NCI-H82 treated with DMSO at 0.1 percent for 48 hours (cell line): ENCODE data around the gene VAMP7.
A peak's percentile ranks its signal among the peaks of the same experiment; 100 is the strongest.
"Not testable (repeated sequence)": the region's sequence is repeated elsewhere in the genome, so short reads cannot be mapped to it uniquely, and the experiment has no call there.

Experiments
- DNase-seq: peaks from one replicate; lab custom pipeline; 2025; ENCODE audit not compliant: unreplicated experiment; lab: John Stamatoyannopoulos, UW

The VAMP7 gene, protein sequence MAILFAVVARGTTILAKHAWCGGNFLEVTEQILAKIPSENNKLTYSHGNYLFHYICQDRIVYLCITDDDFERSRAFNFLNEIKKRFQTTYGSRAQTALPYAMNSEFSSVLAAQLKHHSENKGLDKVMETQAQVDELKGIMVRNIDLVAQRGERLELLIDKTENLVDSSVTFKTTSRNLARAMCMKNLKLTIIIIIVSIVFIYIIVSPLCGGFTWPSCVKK

DNA sequence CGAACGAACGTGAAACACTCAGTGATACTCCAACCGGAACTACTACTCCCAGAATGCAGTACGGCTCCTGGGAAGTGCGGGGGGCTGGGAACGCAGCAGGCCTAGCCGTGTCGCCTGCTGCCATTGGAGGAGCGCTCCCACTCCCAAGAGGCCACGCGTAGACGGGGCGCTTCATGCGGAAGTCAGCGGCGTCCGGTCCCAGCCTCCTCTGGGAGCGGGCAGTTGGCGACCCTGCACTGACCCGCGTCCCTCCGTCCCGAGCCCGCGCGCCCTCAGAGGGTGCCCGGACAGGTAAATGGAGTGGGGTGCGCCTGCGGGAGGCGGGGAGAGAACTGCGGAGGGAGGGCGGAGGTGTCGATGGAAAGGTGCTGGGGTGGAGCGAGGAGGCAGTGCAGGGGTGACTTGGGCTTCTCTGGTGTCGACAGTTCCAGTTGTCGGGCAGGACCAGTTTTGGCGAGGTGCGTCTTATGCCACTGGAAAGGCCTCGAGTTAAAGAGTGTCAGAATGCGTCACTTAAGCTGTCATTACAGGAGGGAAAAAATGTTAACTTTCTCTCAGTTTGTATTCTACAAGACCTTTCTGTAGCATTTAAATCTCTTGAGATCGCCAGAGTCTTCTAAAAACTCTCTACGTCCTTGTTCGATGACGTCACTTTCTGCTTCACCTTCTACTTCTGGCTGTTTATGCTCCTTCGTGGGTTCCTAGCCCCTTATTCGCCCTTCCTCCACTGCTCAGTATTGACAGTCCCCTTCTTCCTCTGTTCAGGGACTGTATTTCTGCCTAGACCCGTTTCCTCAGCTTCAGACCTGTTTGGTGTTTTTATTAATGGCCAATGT, at the start of gene VAMP7:
Gene VAMP7 (plus strand): TSS at position 188 of the 836 bp plus-strand sequence. CDS start 8,122 bp downstream, outside the sequence.
- peak; percentile 72 for DNase-seq

DNA sequence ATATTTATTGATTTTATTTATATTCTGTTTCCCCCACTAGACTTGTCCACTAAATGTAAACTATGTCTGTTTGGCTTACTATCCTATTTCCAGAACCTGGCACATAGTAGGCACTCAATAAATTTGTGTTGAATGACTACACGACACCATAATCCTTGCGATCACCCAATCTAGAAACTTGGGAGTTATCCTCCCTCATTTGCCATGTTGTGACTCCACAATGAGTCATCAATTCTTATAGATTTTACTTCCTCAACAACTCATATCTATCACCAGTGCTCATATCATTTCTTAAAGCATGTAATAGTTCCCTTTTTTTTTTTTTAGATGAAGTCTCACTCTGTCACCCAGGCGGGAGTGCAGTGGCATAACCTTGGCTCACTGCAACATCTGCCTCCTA, 39.9 kb upstream of the VAMP7 start:
- DNase-seq = no peak

DNA sequence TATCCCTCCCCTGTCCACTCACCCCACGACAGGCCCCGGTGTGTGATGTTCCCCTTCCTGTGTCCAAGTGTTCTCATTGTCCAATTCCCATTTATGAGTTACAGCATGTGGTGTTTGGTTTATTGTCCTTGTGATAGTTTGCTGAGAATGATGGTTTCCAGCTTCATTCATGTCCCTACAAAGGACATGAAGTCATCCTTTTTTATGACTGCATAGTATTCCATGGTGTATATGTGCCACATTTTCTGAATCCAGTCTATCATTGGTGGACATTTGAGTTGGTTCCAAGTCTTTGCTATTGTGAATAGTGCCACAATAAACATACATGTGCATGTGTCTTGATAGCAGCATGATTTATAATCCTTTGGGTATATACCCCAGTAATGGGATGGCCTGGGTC, 29.4 kb upstream of the VAMP7 start:
- DNase-seq = not testable (repeated sequence)

DNA sequence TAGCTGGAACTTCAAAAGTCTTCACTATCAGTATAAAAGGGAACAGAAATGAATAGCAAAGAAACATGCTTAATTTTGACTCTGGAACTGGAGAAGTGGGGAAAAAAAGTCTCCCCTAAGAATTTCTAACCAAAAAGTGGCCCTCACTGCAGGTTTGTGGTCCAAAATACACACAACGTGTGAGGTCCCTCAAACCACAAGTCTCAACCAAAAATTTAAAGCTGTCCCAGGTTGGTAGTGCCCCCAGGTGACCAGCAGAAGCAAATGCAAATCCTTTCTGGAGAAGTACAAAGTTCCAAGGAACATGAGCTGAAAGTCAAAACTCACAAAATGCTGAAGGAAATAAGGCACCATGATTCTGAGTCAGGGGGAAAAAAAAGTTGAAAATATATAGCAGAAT, 23.6 kb upstream of the VAMP7 start:
- no peak for DNase-seq

DNA sequence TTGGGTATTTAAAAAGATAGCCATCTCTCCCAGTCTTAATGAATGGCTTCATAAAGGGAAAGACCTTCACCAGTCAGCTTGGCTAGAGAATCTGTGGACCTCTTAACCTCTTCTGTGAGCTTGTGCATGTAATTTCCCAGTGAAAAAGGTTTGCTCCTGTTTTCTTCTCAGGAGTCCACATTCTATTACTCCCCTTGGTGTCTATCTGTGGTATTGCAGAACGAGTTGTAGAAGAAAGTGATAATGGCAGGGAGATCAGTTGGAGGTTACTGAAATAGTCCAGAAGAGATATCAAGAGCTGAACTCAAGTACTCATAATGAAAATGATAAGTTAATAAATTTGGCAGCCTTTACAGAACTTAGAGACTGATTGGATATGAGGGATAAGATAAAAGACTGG, 16.5 kb upstream of the VAMP7 start:
- DNase-seq = no peak

DNA sequence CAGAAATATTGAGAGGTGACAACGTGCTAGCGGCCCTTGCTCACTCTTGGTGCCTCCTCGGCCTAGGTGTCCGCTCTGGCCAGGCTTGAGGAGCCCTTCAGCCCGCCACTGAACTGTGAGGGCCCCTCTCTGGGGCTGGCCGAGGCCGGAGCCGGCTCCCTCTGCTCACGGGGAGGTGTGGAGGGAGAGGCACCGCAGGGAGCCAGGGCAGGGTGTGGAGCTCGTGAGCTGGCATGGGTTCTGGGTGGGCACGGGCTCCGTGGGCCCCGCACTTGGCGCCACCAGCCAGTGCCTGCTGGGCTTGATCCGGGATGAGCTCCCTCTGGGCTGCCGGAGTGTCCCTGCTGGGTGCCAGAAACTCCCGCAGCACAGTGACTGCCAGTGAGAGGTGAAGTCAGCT, 16.0 kb upstream of the VAMP7 start:
- no peak for DNase-seq

DNA sequence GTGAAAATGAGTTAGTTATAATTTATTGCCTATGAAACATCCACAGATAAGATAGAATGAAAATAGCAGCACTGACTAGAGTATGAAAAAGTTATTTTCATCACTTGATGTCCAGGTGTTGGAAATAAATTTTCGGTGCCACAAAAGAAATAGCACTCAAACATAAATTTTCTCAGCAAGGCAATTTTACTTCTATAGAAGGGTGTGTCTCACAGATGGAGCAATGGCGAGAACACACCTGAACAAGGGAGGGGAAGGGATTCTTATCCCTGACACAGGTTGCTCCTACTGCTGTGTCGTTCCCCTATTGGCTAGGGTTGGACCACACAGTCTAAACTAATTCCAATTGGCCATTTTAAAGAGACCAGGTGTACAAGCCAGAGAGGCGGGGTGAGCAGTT, 13.3 kb upstream of the VAMP7 start:
- no peak for DNase-seq

DNA sequence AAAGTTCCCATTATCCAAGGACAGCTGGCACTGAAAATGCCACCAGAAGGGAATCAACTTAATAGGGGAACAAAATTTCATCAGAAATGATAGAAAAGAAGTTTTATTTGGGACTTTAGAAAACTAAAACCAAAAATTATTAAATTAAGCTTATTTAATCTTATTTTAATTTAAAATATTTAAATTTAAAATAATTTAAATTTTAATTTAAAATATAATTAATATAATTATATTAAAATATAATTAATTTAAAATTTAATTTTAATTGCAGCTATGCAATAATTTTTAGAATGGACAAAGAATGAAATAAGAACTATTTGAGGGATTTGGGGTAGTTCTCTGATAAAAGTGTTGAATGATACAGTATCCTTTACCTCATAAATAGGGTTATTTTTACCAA, 10.2 kb upstream of the VAMP7 start:
- no peak for DNase-seq

DNA sequence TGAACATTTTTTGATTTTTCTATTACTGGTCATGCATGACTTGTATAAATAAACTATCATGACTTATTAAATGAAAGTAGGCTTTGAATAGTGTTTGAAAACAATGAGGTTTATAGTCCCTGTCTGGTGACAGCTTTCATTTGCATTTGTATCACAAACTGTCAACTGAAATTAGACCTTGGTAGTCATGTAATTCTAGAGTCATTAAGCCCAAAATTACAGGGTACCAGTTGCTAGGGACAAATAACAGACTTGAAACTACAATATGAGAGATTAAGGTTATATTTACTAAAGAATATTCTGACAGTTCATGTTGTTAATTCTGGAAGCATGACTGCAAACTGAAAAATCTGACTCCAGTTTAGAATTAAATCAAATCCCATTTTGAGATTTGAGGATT, 9.2 kb upstream of the VAMP7 start:
- DNase-seq = no peak

DNA sequence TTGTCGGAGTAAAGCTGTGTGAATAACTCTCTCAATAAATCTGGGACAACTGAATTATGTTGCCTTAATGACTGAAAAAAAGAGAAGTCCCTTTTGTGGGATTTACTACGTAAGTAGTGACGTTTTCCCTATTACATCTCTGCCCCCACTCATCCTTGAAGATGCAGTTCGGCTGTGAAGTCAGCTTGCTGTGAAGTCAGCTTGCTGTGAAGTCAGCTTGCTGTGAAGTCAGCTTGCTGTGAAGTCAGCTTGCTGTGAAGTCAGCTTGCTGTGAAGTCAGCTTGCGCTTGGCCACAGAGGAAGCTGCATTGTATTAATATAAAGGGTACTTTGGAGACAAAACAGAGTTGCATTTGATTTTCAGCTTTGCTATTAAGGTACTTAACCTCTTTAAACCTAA, 8.0 kb upstream of the VAMP7 start:
- DNase-seq = no peak

DNA sequence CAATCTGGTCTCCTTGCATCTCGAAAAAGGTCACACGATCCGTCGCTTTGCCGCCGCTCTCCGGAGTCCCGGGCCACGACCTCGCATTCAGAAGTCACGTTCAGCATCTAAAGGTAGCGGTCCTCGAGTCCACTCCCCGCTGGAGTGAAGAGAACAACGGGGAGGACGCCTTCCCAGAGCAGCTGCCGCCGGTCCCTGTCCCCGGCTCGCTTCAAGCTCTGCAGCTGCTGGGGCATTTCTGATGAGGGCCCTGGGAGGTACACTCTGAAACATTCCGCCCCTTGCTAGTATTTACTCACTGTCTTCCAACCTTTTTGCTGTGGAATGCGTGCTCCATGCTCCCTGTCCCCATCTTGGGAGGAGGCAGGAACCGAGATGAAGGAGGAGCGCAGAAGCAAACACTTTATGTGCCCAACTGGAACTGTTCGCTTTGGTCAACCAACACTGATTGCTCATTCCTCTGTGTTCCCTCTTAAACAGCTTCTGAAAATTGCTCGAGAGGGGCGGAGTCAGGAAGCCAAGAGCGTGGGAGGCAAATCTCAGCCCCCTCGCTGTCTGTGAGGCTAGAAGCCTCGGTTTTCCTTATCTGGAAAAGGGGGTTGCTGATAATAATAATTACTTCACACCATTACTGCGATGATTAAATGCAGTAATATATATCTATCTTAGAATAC, 6.4 kb upstream of the VAMP7 start:
- no peak for DNase-seq

DNA sequence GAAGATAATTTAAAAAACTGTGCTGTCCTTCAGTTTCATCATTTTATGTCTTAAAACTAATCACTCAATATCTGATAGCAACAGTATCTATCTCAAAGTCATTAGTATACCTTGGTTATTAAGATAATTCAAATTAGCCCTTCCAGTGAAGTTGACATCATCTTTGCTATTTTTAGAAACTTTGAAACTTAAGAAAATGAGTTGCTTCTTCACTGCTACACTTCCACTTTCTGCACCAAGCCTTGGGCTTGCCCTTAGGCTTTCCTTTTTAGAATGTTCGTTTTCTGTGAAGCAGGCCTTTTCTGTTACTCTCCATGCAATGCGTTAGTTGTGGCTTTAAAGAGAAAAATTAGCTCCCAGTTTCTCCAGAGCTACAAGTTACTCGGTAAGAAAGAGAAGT, 4.4 kb upstream of the VAMP7 start:
- no peak for DNase-seq

DNA sequence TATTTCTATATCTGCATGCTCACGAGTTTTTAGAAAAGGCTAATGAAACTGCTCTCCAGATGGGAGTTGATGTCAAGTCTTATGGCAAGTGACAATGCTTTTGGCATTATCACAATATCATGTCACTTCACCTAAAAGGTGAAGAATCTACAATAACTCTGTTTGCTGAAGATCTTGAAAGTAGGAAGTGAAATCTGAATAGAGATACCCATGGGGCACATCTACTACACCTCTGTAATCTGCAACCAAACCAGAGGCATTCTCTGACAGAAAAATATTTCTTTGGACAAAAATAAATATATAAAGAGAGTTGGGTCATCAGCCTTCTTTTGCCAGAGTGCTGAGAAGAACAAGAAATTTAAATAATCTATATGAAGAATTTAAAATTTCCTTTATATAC, 3.9 kb upstream of the VAMP7 start:
- DNase-seq = no peak

DNA sequence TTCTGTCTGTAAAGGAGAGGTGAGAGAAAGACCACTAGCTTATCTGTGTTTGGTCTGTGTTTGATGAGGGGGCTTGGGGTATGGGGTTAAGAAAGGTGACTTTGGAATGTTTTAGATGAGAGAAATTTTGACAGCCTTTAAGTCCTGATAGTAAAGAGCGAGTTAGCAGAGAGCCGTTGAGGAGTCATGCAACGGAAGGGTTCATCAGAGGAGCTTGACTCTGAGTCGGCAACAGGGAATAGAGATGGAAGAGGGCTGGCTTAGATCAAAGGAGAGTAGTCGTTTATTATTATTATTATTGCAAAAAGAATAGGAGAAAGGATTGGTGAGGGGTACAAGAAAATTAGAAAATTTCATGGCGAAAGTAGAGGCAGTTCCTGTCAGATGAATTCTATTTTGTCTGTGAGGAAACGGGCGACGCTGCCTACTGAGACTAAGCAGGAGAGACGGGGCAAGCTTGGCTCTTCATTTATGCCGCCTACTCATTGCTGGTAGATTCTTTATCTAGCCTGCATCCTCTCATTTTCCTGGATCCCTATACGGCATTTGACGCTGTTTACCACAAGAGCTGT, 473 bp upstream of the VAMP7 start:
- DNase-seq = no peak

DNA sequence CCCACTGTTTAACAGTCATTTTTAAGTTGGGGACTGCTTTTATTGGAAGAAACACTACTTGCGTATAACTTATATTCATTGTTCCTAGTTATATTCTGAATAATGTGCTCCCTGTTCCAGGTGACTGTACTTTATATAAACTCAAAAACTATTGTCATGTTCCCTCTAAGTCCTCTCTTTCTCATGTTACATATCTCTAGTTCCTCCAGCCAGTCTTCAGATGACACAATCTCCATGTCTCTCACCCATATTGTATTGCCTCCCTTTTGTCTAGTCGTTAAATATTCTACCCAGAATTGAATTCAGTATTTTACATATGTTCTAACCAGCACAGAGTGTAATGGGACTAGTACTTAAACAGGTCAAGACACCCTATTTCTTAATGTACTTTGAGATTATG, 5.3 kb downstream of the VAMP7 start:
- no peak for DNase-seq

DNA sequence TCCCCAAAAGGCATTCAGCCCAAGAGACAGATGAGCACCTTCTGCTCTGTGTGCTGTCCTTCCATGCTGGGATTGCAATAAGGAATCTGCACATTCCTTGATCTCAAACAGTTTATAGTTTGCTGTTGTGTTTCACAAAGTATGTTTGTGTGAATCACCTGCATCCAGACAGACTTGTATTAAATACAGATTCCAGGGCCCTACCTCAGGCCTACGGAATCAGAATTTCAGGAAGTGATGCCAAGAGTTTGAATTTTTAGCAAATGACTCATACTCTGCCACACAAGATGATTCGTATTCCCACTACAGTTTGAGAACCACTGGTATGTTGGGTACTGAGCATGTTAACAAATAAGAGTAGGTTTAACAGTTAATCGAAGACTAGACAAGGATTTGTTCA, 7.0 kb downstream of the VAMP7 start:
- DNase-seq = no peak

DNA sequence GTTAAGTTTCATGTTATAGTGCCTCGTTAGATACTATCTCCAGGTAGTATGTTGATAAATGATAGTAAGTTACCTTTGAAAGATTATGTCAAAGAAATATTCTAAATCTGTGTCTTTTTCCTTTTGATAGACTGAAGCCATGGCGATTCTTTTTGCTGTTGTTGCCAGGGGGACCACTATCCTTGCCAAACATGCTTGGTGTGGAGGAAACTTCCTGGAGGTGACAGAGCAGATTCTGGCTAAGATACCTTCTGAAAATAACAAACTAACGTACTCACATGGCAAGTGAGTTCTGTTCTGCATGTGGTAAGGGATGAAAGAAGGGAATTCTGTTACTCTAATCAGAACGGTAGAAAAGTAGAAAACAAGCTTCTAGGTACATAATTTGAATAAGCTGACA, 8.2 kb downstream of the VAMP7 start:
- DNase-seq = no peak

DNA sequence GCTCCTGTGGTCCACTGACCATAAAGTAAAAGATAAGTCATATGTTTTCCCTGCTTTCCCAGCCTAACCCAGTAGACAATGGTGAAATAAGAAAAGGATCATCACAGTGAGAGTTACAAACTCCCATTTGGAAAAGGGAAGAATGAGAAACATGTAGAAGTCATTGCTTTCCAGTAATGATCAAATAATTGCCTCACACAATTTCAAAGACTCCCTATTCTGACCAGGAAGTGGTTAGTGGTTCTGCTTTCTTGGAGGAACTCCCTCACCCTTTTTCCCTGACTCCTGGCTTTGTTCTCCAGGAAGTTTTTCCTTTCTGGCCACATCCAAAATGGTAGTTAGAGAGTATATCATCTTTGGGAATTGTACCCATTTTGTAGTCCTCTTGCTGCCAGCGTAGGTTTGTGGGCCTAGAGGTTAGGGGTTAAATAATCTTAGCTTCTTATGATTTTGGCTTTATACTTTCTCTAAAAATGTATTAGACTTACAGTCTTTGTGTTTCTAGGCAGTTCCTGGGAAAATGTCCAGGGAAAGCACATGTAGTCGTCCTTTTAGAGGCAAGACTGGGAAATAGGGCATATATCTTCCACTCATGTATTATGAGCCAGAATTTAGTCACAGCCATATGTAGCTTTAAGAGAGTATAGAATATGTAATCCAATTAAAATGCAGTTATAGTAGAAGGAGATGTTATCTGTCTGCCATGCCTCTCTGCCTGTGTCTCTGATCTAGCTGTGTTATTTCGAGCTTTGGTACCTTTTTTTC, 10.5 kb downstream of the VAMP7 start:
- DNase-seq = no peak

DNA sequence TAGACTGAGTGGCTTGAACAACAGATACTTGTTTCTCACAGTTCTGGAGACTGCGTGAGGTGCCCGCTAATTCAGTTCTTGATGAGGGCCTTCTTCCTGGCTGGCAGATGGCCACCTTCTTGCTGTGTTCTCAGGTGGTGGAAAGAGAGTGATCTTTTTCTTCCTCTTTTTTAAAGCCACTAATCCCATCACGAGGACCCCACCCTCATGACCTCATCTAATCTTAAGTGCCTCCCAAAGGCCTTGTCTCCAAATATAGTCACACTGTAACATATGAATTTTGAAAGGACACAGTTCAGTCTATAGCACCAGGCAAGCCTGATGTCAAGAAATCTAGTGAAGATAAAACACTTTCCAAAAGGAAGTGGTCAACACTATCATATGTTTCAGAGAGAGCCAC, 12.4 kb downstream of the VAMP7 start:
- no peak for DNase-seq

DNA sequence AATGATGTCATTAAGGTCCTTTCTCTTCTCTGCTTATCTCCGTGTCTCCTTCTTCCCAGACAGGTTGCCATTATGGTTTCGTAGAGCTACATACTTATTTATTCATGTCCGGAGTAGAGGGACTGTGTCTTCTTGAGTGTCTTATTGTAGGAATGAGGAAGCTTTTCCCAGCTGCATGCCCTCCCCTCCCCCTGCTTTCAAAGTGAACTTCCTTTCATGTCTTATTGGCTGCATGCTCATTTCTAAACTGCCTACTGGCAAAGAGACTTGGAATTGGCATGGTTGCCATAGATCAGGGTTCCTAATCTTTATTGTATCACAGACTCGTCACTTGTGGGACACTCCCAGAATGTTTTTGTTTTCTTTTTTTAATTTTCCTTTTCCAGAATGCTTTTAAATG, 15.4 kb downstream of the VAMP7 start:
- DNase-seq = no peak

DNA sequence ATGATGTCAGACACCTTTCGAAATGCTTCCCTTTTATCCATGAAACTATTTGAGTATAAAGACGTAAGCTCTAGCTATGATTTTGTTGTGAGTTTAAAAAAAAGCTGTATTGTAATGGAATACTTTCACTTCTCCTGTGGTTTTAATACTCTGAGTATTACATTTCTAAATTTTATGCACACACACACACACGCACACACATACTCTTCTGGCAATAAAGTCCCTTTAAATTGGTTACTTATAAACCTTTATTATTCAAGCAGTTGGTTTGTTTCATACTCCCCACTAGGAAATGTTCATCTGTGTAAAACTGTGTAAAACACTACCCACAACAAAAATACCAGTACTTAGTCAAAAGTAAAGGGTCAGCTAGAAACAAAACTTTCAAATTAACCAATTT, 18.2 kb downstream of the VAMP7 start:
- no peak for DNase-seq
